ENCODE results near the gene HNF1A.

- TF ChIP-seq POLR2A (IDR thresholded peaks at IDR 0.05) (no peak), CTCF (IDR thresholded peaks at IDR 0.05) (no peak)
Observed at GRCh38 chr12:120988234-120988633, 9.9 kb downstream of the HNF1A start.

Data from uterus (tissue), 2 donors.